ENCODE data around the gene SHISA8.
"Not testable (repeated sequence)": the region's sequence is repeated elsewhere in the genome, so short reads cannot be mapped to it uniquely, and the experiment has no call there.

Gene SHISA8

GRCh38 chr22:41900652-41901312 is 14.1 kb downstream of the SHISA8 start:
- FAIRE-seq = no peak
- no peak for DNase-seq (ENCODE audit: insufficient read length, low spot score)

- no peak for FAIRE-seq
- DNase-seq (ENCODE audit: insufficient read length, low spot score) = no peak
Measured at GRCh38 chr22:41899992-41900651, 14.8 kb downstream of the SHISA8 start.

GRCh38 chr22:41899110-41899509 is 15.8 kb downstream of the SHISA8 start:
- DNase-seq (ENCODE audit: insufficient read length, low spot score) (no peak), FAIRE-seq (no peak)

- DNase-seq (ENCODE audit: insufficient read length, low spot score) (no peak), FAIRE-seq (no peak)
Measured at GRCh38 chr22:41898645-41899044, 16.2 kb downstream of the SHISA8 start.

GRCh38 chr22:41893591-41894375 is 21.1 kb downstream of the SHISA8 start:
- DNase-seq (ENCODE audit: insufficient read length, low spot score) = no peak
- no peak for FAIRE-seq

- DNase-seq (ENCODE audit: insufficient read length, low spot score) (no peak), FAIRE-seq (no peak)
Measured at GRCh38 chr22:41892721-41893120, 22.2 kb downstream of the SHISA8 start.

GRCh38 chr22:41891407-41891806 is 23.5 kb downstream of the SHISA8 start:
- FAIRE-seq = no peak
- no peak for DNase-seq (ENCODE audit: insufficient read length, low spot score)

GRCh38 chr22:41888627-41889200 is 26.2 kb downstream of the SHISA8 start:
- FAIRE-seq = peak; percentile 79
- no peak for DNase-seq (ENCODE audit: insufficient read length, low spot score)

GRCh38 chr22:41885516-41885915 is 29.4 kb downstream of the SHISA8 start:
- FAIRE-seq (no peak), DNase-seq (ENCODE audit: insufficient read length, low spot score) (no peak)

GRCh38 chr22:41885116-41885515 is 29.8 kb downstream of the SHISA8 start:
- DNase-seq (ENCODE audit: insufficient read length, low spot score) (no peak), FAIRE-seq (no peak)

- no peak for FAIRE-seq
Measured at GRCh38 chr22:41883400-41883799, 31.5 kb downstream of the SHISA8 start.

GRCh38 chr22:41880653-41881052 is 34.2 kb downstream of the SHISA8 start:
- FAIRE-seq = no peak
- no peak for DNase-seq (ENCODE audit: insufficient read length, low spot score)

More at GRCh38 chr22:41883400-41883799, 31.5 kb downstream of the SHISA8 start:
- DNase-seq (ENCODE audit: insufficient read length, low spot score) = no peak

GRCh38 chr22:41876675-41877074 is 38.2 kb downstream of the SHISA8 start:
- FAIRE-seq (no peak), DNase-seq (ENCODE audit: insufficient read length, low spot score) (no peak)

- FAIRE-seq (no peak), DNase-seq (ENCODE audit: insufficient read length, low spot score) (no peak)
Measured at GRCh38 chr22:41876275-41876674, 38.6 kb downstream of the SHISA8 start.

GRCh38 chr22:41875531-41876270 is 39.2 kb downstream of the SHISA8 start:
- FAIRE-seq = no peak
- DNase-seq (ENCODE audit: insufficient read length, low spot score) = no peak

- DNase-seq (ENCODE audit: insufficient read length, low spot score) = no peak
- no peak for FAIRE-seq
Measured at GRCh38 chr22:41874090-41874489, 40.8 kb downstream of the SHISA8 start.

GRCh38 chr22:41873391-41873790 is 41.5 kb downstream of the SHISA8 start:
- no peak for DNase-seq (ENCODE audit: insufficient read length, low spot score)
- FAIRE-seq = no peak

- FAIRE-seq (no peak), DNase-seq (ENCODE audit: insufficient read length, low spot score) (no peak)
Measured at GRCh38 chr22:41870786-41871185, 44.1 kb downstream of the SHISA8 start.

GRCh38 chr22:41870081-41870480 is 44.8 kb downstream of the SHISA8 start:
- not testable (repeated sequence) for FAIRE-seq; DNase-seq (ENCODE audit: insufficient read length, low spot score)

- FAIRE-seq = no peak
- no peak for DNase-seq (ENCODE audit: insufficient read length, low spot score)
Measured at GRCh38 chr22:41868556-41868955, 46.3 kb downstream of the SHISA8 start.

GRCh38 chr22:41863472-41863871 is 51.4 kb downstream of the SHISA8 start:
- peak; percentile 54 for FAIRE-seq
- no peak for DNase-seq (ENCODE audit: insufficient read length, low spot score)
